SKM-1 treated with dmso at 0.1 percent for 144 hours (cell line): ENCODE measurements around the gene DIAPH2.

Experiments used
- DNase-seq: peaks from one replicate; lab custom pipeline; 2025; ENCODE audit not compliant: unreplicated experiment; lab: John Stamatoyannopoulos, UW

Gene DIAPH2

GRCh38 chrX:97039363-97040029, 354.9 kb downstream of the DIAPH2 start:
- no peak for DNase-seq

GRCh38 chrX:97045470-97045869, 360.8 kb downstream of the DIAPH2 start:
- DNase-seq: no peak

GRCh38 chrX:97046867-97047266, 362.2 kb downstream of the DIAPH2 start:
- DNase-seq: no peak

DNA sequence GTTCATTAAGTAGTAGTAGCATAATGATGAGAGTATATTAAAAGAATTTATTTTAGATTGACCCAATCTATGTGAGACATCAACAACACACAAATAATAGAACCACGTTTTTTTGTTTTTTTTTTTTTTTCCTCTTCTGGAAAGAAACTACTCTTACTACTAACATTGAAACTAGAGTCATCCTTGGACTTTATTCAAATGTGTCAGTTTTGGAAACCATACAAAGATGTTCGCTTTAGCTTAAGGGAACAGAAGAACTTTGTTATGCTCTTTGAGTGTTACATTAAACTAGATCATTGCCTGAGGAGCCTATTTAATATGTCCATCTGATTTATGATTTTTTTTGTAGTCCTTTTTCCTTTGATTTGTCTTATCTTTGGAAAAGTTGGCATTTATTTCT, 365.8 kb downstream of the DIAPH2 start:
- DNase-seq: no peak

DNA sequence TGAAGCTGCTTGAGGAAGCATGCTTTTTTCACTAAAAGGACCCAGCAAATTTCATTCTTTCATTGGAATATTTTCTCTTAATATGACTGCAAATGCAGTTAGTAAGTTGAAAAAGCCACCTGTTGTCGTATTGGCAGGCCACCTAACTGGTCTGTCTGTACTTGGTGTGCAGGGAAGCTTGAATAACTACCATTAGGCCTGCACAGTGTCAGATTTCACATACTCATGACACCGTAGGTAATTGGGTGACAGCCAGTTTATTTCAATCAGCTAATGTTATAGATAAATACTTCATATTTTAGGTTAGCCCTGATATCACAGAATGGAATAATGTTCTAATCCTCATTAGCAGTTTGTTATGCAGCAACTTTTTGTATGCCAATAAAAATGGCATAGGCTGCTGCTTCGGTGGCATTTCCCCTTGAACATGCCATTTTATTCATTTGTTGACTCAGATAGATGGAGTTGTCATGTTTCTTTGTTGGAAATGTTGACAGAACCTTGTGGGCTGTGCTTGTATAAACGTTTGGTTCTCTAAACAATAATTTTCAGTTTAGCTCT, 372.8 kb downstream of the DIAPH2 start:
- no peak for DNase-seq

- DNase-seq: no peak
Measured at GRCh38 chrX:97060020-97060419, 375.4 kb downstream of the DIAPH2 start.

GRCh38 chrX:97065066-97065465, 380.4 kb downstream of the DIAPH2 start:
- DNase-seq: no peak

DNA sequence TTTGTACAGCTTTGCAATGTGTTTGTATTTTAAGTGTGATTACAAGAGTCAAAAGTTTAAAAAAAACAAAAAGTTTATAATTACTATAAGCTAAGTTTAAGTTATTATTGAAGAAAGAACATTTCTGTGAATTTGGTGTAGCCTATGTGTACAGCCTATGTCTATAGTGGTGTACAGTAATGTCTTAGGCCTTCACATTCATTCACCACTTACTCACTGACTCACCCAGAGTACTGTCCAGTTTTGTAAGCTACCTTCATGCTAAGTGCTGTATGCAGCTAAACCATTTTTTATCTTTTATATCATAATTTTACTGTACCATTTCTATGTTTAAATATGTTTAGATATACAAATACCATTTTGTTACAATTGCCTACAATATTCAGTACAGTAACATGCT, 381.3 kb downstream of the DIAPH2 start:
- no peak for DNase-seq

- DNase-seq: no peak
Measured at GRCh38 chrX:97066381-97066780, 381.7 kb downstream of the DIAPH2 start.

GRCh38 chrX:97070346-97070745, 385.7 kb downstream of the DIAPH2 start:
- DNase-seq: no peak

DNA sequence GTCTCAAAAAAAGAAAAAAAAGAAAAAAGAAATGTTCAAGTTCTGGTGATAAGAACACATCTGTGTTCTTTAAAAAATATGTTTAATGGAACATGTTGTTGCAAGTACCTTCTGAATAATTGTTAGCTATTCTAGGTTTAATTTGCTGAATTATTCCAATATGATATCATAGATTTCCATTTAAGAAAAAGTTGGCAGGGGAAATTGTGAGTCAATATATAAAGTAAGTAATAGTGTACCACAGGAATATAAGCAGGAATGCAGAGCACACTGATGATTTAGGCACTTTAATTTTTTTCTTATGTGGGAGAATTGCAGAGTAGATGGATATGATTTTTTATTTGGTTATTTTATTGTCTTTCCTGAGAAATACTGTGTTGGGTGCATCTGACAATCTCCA, 389.8 kb downstream of the DIAPH2 start:
- DNase-seq: no peak

DNA sequence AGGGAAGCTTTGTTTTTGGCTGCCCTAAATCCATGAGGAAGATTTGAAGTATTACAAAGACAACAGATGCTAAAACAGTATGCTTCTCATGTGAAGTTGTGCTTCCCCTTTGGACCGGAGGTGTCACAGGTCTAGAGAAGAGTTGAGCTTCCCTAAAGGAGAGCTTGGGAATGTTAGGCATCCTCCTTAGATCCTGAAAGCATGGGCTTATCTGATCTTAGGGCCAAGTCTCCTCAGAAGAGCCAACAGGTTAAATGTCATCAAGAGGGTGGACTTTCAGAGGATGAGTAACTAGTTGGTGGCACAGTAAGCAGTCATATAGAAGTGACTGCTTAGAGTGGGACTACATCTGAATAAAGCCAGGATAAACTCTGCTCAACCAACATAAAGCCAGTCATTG, 404.5 kb downstream of the DIAPH2 start:
- DNase-seq: no peak

DNA sequence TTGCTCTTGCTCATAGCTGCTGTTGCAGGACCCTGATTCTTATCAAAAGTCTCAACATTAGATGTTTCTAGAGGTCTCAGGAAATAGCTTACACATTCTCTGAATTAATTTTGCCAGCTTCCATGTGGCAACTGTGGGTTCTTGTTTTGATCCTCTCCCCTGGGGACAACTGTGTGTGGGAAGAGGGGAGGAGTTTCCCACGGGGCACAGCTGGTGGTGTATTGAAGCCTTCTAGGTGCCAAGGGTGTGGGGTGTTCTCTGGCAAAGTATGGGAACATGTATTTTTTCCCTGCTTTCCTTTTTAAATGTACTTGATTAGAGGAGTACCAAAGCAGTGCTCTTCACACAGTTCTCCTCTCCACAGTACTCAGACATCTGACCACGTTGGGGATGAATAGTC, 411.7 kb downstream of the DIAPH2 start:
- DNase-seq: no peak

DNA sequence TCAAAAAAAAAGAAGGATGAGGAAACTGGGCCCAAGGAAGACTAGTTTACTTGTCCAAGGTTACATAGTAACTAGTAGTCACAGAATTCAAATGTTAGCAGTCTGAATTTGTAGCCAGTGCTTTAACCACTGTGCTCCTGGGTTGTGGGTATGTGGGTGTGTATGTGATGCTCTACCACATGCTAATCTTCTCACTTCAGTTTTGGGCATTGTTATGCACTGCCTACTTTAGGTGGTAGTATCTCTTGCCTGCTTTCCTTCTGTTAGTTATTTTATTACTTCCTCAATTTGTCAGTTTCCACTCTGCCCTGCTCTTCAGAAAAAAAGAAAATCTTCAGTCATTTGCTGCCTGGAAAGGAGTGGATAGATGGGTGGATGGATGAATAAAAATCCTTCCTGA, 418.3 kb downstream of the DIAPH2 start:
- DNase-seq: no peak

DNA sequence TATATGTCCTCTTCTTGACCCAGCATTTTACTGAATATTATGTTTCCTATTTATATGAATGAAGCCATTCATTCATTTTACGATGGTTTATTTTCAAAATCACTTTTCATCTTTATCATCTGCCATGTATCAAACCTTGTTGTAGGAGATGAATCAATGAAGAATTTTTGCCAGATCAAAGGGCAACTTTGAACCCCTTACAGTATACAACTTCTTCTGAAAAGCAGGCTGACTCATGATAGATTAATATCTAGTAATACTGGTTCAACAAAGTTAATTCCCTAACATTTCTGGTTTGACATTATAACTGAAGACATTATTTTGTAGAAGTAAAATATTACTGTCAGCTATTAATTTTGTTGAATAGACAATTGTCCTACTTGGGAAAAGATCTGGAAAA, 425.1 kb downstream of the DIAPH2 start:
- no peak for DNase-seq

GRCh38 chrX:97117572-97117971, 432.9 kb downstream of the DIAPH2 start:
- DNase-seq: no peak

DNA sequence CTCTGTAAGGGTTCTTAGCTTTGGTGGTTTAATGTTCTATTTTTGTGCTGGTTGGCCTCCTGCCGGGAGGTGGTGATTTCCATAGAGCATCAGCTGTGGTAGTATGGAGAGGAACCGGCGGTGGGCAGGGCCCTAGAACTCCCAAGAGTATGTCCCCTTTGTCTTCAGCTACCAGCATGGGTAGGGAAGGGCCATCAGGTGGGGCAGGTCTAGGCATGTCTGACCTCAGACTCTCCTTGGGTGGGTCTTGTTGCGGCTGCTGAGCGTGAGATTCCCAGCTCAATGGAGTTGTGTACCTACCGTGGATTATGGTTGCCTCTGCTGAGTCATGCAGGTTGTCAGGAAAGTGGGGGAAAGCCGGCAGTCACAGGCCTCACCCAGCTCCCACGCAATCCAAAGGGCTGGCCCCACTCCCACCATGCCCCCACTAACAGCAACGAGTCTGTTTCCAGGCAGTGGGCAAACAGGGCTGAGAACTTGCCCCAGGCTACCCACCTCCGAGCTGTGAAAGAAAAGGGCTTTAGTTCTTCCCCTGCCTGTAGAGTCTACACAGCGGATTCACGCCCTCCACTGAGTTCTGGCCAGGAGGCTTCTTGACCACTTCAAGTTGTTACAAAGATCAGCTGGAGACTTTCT, 434.9 kb downstream of the DIAPH2 start:
- no peak for DNase-seq

DNA sequence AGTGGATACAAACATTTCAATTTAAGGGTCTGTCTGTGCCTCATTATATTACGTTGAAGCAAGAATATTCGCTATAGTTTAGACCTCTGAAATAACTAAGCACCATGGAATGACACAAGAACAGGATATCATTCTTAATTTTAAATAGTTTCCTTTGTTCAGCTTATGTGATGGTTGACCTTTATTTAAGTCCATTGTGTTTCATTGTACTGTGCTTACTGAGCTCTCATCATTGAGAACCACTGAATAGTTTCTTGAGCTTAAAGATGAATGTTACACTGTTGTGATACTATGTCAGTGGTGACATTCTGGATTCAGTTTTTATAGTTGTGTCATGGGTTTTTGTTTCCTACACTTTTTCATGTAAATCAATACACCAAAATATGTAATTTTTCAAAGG, 438.4 kb downstream of the DIAPH2 start:
- no peak for DNase-seq

DNA sequence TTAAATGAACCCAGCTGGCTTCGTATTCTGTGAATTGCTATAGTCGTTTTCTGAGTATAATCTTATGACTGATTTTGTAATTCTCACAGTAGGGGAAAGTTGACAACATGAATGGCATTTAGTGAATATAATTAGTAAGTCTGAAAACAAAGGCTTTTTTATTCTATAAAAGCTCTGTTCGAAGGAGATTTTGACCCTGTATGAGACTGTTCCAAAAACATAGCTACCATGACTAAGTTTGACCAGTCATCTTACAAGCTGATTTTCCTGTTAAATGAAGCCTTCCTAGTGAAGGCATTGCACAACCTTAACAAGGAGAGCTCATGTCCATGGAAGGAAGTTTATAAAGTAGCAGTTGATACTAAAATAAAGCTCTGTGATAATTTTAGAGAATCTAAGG, 441.4 kb downstream of the DIAPH2 start:
- DNase-seq: no peak

DNA sequence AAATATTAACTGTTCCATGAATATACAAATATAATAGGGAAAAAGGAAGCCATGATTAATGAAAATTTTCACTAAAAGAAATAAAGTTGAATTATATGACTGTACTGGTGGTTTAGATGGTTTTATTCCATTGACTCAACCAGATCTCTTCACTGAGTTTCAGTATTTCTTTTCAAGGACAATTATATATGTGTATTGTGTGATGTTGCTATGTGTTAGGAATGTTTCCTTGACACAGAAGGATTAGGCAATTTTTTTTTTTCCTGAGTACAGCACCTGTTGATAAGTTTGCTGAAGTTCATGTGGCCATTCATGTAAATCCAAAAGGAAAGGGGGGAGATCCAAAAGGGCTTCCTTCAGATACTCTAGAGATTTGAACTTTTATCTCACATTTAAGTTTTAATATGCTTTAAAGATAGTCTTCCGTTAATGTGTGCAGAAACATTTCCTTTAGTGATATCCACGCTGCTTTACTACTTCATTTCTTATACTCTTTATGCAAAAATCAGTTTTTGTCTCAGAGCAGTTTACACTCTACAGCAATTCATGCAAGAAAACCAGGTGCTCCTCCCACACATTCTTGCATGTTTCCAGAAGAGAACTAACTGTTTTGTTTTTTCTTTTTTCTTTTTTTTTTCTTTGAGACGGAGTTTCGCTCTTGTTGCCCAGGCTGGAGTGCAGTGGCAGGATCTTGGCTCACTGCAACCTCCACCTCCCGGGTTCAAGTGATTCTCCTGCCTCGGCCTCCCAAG, 448.2 kb downstream of the DIAPH2 start:
- no peak for DNase-seq

- DNase-seq: no peak
Measured at GRCh38 chrX:97145934-97146333, 461.3 kb downstream of the DIAPH2 start.

DNA sequence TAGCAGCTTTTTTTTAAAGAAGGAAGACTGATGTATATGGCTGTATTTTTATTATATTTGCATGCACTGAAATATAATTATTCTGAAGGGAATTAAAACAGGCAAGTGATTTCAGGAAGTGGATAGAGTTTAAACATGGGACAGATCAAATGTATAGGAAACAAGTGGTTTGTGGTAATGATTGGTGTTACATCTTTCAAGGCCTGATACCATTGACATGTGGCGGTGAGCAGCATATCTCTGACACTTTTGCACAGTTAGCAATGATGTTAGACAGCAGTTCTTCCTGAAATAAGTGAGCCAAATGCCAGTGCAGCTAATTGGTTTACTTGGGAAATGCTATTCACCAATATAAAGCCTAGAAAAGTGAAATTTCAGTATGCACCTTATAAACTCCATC, 471.2 kb downstream of the DIAPH2 start:
- DNase-seq: no peak
